Sigmoid colon (tissue), 4 donors: Measurements from ENCODE around the gene PLCH2.

Source experiments
- POLR2A ChIP-seq, 2 donors: fragments of 450-650 bp; IDR thresholded peaks; one replicate each; pipeline ENCODE4 v1.6.1; 2016; ENCODE audit warnings: antibody characterized with exemption in 2 of 2, mild to moderate bottlenecking in 2 of 2, moderate library complexity in 2 of 2
- POLR2AphosphoS5 ChIP-seq, 4 donors: sonication (generic); formaldehyde crosslinking; IDR thresholded peaks; one replicate each; pipeline ENCODE4 v1.6.1; 2017; ENCODE audit warnings: antibody characterized with exemption in 4 of 4

GRCh38 chr1:2451741-2452140 lies 24.3 kb upstream of the PLCH2 start:
- TF ChIP-seq POLR2A (IDR thresholded peaks at IDR 0.05) (no peak), POLR2AphosphoS5 (IDR thresholded peaks at IDR 0.05) (no peak)
